Panc1 (cell line): ENCODE results near the gene BCAS3. TPM values are rescaled to one million over a fixed set of nuclear protein-coding genes. Genes with fewer than 3 reads are reported as not detected.
A peak's percentile ranks its signal among the peaks of the same experiment; 100 is the strongest.

ENCODE experiments used
- ATAC-seq: fragments of 200-7000 bp; cut with Tn5 transposase; 2 replicates; pipeline ENCODE4 v1.9.1; 2020; ENCODE audit warnings: mild to moderate bottlenecking, moderate library complexity
- BruUV-seq: library from RNA; stranded (reverse); fragments of 400-500 nt; replicated peaks from 2 replicates; lab custom pipeline; 2021; lab: Mats Ljungman, UMichigan
- CTCF ChIA-PET: fragments of 300-600 bp; sonication (Branson Sonifier 250); formaldehyde crosslinking; loops from one replicate; lab custom pipeline; 2022; ENCODE audit warnings: antibody characterized with exemption; lab: Charles Lee
- POLR2A ChIA-PET: fragments of 300-600 bp; sonication (Branson Sonifier 250); formaldehyde crosslinking; loops from one replicate; lab custom pipeline; 2022; ENCODE audit warnings: antibody characterized with exemption; lab: Charles Lee
- DNase-seq: peaks from one replicate; pipeline ENCODE4 v3.0.0-alpha.2; 2010; ENCODE audit warnings: low read depth, low spot score
- H3K27ac ChIP-seq: 2 replicates; pipeline ENCODE4 v1.5.1; 2011; ENCODE audit warnings: mild to moderate bottlenecking, low read length, inconsistent platforms
- H3K27me3 ChIP-seq: fragments of 200-500 bp; sonication (Bioruptor generic); 2 replicates; pipeline ENCODE4 v1.6.0; 2014; ENCODE audit warnings: low read length, inconsistent platforms; ENCODE audit not compliant: control insufficient read depth, insufficient read depth
- H3K36me3 ChIP-seq: fragments of 200-500 bp; sonication (Bioruptor generic); 2 replicates; pipeline ENCODE4 v1.5.1; 2014; ENCODE audit warnings: inconsistent platforms, mild to moderate bottlenecking, low read length, moderate library complexity; ENCODE audit not compliant: control insufficient read depth, insufficient read depth
- H3K4me1 ChIP-seq: 2 replicates; pipeline ENCODE4 v1.5.1; 2011; ENCODE audit warnings: inconsistent platforms, mild to moderate bottlenecking, low read length, moderate library complexity; ENCODE audit not compliant: control insufficient read depth, insufficient read depth
- H3K4me3 ChIP-seq, 2 experiments: 2 replicates each; pipeline ENCODE4 v1.5.1; 2011 to 2012; ENCODE audit warnings: low read depth in 2 of 2, low read length in 2 of 2, mild to moderate bottlenecking in 2 of 2, inconsistent platforms in 1 of 2, moderate library complexity in 1 of 2
- H3K9me3 ChIP-seq: fragments of 200-500 bp; sonication (Bioruptor generic); 2 replicates; pipeline ENCODE4 v1.5.1; 2014; ENCODE audit warnings: low read depth, mild to moderate bottlenecking, inconsistent platforms, low read length, moderate library complexity; ENCODE audit not compliant: control insufficient read depth, insufficient read depth
- CTCF ChIP-seq: fragments of 450-650 bp; IDR thresholded peaks from 2 replicates; pipeline ENCODE4 v1.5.1; 2017; ENCODE audit warnings: mild to moderate bottlenecking
- POLR2AphosphoS5 ChIP-seq: IDR thresholded peaks from 2 replicates; pipeline ENCODE4 v1.6.1; 2012; ENCODE audit warnings: mild to moderate bottlenecking, low read depth, low read length, moderate library complexity
- REST ChIP-seq, 2 experiments: IDR thresholded peaks; 2 replicates each; pipeline ENCODE4 v1.6.1; 2011 to 2012; ENCODE audit warnings: low read depth in 2 of 2, control low read depth in 1 of 2, low read length in 1 of 2, mild to moderate bottlenecking in 1 of 2, moderate library complexity in 1 of 2; ENCODE audit not compliant: insufficient read depth in 1 of 2
- SIN3A ChIP-seq: IDR thresholded peaks from 2 replicates; pipeline ENCODE4 v1.6.1; 2012; ENCODE audit warnings: low read depth, mild to moderate bottlenecking, low read length, moderate library complexity, borderline replicate concordance; ENCODE audit not compliant: insufficient read depth
- TCF7L2 ChIP-seq: IDR thresholded peaks from 2 replicates; pipeline ENCODE4 v1.6.1; 2011; ENCODE audit warnings: mild to moderate bottlenecking, low read depth, low read length, inconsistent platforms
- in situ Hi-C: cut with HindIII; loops from 2 replicates; pipeline ENCODE4 v1.10.0; 2016; ENCODE audit warnings: low sequenced_read_pairs, low pct_unique_long_range_greater_than_20kb
- intact Hi-C: fragments of 100-400 bp; cut with micrococcal nuclease; formaldehyde crosslinking; loops from one replicate; pipeline ENCODE4 v1.10.0; 2022; ENCODE audit not compliant: unreplicated experiment
- total RNA-seq: library from RNA; stranded (reverse); gene quantifications from one replicate; pipeline ENCODE4 v1.2.1, GENCODE V29; 2021; ENCODE audit not compliant: unreplicated experiment

The BCAS3 gene
- total RNA-seq, 1 experiment from 2014 or later = 9.3 TPM

GRCh38 chr17:61160204-61160603 is 482.6 kb downstream of the BCAS3 start:
- TF ChIP-seq REST (IDR thresholded peaks at IDR 0.05; ENCODE audit: insufficient read depth in 1 of 2, low read depth in 2 of 2, low read length in 1 of 2) = no peak
- TF ChIP-seq SIN3A = no peak
- TF ChIP-seq TCF7L2 = no peak
- TF ChIP-seq POLR2AphosphoS5 = no peak
- no peak for TF ChIP-seq CTCF
- intact Hi-C loops = no loop called here
- ChIA-PET CTCF (no interaction called here), POLR2A (no interaction called here)
- no peak for ATAC-seq
- in situ Hi-C loops = no loop called here
- no peak for DNase-seq
- no peak overlapping the region for H3K4me3 ChIP-seq
- peaks cover 40% of the 10 kb centered on the region for H3K4me1 ChIP-seq
- BruUV-seq = no TSS peak
- no peaks in the 10 kb centered on the region for H3K36me3 ChIP-seq
- no peaks in the 10 kb centered on the region for H3K27me3 ChIP-seq
- peak overlapping the region; percentile 98 for H3K27ac ChIP-seq
- no peaks in the 10 kb centered on the region for H3K9me3 ChIP-seq

GRCh38 chr17:61160789-61161445 is 483.3 kb downstream of the BCAS3 start:
- no TSS peak for BruUV-seq
- no peak for ATAC-seq
- TF ChIP-seq CTCF = no peak
- no peaks in the 10 kb centered on the region for H3K27me3 ChIP-seq
- ChIA-PET CTCF (no interaction called here), POLR2A (no interaction called here)
- DNase-seq = no peak
- in situ Hi-C loops (no loop called here), intact Hi-C loops (no loop called here)
- H3K36me3 ChIP-seq = no peaks in the 10 kb centered on the region
- H3K9me3 ChIP-seq = no peaks in the 10 kb centered on the region
- H3K4me3 ChIP-seq = no peak overlapping the region
- H3K27ac ChIP-seq = peak overlapping the region; percentile 98
- H3K4me1 ChIP-seq = peaks cover 39% of the 10 kb centered on the region
